ENCODE results near the gene MPC1.
A peak's percentile ranks its signal among the peaks of the same experiment; 100 is the strongest.
"Not testable (repeated sequence)": the region's sequence is repeated elsewhere in the genome, so short reads cannot be mapped to it uniquely, and the experiment has no call there.

Gene MPC1

DNA sequence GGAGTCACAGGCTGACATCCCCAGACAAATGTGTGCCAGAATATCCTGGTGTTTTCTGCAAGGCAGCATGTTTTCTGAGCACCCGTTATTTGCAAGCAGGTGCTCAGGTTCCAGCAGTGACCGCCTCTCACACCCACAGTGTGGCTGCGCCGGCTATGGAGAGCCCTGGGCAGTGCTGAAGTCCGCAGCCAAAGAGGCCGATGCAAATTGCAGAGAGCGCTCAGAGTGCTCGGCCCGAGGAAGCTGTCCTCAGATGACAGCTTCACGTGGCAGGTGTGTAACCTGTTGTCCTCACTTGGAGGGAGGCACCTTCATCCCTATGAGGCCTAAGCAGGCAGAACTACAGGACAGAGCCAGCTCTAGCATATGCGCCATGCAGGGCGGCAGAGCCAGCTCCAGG, 23.5 kb upstream of the MPC1 start:
- DNase-seq (ENCODE audit: low read depth in 2 of 2): no peak

DNA sequence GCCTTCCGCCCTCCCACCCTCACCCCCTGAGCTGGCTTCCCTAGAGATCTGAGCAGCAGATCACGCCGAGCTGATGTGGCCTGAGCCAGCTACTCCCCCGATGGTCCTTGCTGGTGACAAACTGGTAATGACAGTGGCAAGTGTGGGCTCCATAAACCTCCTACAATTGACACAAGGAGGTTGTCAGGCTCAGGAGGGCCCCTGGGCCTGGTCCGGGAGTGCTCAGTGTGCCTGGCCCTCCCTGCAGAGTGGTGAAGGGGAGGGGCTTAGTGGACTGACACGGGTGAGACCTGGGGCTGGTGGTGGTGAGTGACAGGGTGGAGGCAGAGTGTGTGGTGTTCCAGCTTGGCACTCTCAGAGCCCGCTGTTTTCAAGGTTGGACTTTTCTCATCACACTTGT, 22.6 kb upstream of the MPC1 start:
- no peak for DNase-seq (ENCODE audit: low read depth in 2 of 2)

DNA sequence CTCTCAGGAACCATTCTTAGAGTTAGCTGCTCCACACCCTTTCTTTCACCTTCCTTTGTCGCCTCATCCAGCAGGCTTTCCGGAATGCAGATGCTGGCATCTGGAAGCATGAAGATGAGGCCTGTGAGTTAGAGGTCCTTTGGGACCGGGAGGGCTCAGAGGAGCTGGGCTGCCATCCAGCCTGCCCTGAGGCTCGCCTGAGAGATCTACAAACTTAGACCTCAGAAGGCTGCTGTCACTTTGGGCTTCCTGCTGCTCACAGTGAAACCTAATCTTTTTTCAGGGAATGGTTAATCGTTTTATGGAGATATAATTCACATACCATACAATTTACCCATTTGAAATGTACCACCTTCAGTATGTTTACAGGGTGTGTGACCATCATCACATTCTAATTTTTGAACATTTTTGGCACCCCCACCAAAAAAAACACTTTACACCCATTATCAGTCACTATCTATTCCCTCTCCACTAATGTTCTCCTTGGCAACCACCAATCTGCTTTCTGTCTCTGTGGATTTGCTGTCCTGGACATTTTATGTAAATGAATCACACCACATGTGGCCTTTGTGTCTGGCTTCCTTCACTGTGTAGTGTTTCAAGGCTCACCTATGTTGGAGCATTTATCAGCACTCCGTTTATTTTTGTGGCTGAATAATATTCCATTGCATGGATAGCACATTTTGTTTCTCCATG, 20.0 kb upstream of the MPC1 start:
- DNase-seq (ENCODE audit: low read depth in 2 of 2): no peak

DNA sequence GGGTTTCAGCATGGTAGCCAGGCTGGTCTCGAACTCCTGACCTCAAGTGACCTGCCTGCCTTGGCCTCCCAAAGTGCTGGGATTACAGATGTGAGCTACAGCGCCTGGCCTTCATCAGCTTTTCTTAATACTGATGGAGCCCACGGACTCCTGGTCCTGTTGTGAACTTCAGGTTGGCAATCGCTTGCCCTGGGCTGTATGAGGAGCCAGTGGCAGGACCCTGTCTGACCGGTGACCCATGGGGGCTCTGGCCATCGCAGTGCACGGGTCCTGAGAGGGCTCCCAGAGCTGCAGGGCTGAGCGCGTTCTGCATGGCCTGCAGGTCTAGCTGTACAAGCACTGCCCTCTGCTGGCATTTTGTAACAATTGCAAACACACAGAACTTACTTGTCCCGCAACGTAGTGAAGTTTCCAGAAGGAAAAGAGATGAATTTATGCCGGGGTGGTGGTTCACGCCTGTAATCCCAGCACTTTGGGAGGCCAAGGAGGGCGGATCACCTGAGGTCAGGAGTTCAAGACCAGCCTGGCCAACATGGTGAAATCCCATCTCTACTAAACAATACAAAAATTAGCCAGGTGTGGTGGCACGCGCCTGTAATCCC, 18.0 kb upstream of the MPC1 start:
- peak in 1 of 2 experiments; percentile 38 for DNase-seq (ENCODE audit: low read depth in 2 of 2)

DNA sequence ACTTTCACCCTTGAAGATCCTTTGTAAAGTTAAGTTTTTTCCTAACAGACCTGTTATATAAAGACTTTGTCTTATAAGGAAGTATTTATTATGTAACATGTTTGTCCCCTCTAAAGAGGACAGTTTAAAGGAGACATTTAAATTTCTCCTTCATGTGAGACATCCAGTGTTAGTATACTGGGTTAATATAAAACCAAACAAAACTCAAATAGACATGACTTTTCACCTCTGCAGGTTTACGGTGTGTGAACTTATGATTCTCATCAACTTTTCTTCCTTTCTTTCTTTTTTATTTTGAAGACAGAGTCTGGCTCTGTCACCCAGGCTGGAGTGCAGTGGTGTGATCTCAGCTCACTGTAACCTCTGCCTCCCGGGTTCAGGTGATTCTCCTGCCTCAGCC, 17.4 kb upstream of the MPC1 start:
- no peak for DNase-seq (ENCODE audit: low read depth in 2 of 2)

DNA sequence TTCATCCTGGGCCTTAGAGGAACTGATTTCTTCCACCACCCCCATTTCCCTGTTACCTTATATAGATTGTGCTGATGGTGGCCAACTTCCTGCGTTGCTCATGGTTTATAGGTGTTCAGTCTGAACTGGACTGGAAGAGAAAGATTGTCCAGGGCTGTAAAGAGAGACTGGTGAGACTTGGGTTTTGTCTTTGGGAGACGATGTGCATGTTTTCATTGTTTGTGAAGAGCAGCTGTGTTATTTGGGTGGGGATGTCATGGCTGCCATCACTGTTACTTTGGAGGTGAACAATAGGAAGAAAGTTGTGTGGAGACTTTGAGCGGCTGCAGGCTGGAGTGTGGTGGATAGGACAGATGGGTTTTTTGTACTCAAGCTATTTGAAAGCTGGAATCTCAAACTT, 15.6 kb upstream of the MPC1 start:
- no peak for DNase-seq (ENCODE audit: low read depth in 2 of 2)

DNA sequence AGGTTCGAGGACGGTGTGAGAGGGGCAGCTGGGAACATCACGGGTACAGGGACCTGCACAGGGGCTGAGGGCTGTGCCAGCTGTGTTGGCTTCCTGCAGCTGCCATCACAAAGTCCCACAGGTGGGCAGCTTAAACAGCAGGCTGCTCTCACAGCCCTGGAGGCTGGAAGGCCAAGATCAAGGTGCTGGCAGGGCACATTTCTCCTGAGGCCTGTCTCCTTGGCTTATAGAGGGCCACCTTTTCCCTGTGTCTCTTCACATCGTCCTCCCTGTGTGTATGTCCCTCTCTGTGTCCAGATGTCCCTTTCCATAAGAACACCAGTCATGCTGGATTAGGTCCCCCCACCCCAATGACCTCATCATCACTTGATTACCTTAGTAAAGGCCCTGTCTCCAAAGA, 15.1 kb upstream of the MPC1 start:
- DNase-seq (ENCODE audit: low read depth in 2 of 2): no peak

DNA sequence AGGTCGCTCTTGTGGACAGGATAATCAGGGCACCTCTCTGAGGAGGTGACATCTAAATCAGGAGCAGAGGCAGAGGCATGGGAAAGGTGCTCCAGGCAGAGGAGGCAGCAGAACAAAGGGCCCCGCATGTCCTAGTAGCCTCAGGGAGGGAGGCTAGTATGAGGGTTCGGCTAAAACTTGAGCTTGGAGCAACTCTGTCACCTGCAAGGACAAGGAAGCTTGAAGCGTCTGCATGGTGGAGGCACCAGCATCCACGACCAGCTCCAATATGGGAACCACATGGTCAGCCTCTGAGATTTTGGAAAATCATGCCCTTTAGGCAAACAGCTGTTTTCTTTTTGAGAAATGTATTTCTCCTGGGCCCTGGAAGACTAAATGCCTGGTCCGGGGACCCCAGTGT, 13.0 kb upstream of the MPC1 start:
- DNase-seq (ENCODE audit: low read depth in 2 of 2): no peak

DNA sequence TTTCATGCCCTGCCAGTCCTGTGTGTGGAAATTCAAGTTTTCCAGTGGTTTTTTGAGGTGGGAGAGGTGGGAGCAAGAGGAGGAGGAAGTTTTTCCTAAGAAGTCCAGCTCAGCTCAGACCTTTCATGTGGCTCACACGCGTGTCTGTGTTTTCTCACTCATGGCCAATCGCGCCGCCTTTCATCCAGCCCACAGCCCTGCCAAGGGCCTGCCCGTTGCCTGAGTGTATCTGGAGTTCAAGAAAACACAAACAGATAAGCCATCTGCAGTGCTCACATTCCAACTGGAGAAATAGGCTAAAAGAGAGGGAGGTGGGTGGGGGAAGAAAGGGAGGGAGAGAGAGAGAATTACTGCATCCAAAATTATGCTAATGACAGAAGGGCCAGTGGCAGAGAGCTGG, 12.6 kb upstream of the MPC1 start:
- no peak for DNase-seq (ENCODE audit: low read depth in 2 of 2)

DNA sequence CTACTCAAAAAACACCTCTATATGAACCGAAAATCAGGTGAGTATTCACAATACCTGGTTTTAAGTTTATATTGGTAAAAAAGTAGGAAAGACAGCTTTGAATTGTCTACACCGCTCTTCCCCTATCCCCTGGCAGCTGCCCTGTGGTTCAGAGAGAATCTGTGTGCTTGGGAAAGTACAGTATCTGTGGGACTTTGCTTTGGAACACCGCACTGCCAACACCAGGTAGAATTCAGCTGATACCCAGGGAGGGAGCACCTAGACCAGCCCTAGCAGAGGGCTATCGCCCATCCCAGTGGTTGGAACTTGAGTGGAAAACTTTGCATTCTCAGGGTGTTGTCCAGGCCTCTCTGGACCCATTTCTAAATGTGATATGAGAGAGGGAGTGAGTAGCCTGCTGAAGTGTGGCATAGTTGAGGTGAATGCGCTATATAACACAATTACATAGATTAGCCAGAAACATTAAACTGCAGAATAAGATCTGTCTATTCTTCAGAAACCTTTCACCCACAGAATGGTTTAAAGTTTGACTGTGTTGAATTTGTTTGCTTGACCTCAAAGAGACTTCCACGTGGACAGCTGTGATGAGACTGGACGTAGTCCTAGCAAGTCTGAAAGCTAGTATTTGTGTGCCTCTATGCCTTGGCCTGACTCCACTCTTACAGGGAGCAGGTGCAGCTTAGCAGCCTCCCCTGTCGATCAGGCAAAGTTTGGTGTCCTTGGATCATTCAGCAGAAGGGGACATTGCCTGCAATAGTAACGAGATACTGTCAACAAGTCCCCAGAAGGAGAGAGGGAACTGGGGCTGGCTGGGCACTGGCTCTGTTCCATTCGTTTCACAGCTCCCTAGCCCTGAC, 11.5 kb upstream of the MPC1 start:
- no peak for DNase-seq (ENCODE audit: low read depth in 2 of 2)

DNA sequence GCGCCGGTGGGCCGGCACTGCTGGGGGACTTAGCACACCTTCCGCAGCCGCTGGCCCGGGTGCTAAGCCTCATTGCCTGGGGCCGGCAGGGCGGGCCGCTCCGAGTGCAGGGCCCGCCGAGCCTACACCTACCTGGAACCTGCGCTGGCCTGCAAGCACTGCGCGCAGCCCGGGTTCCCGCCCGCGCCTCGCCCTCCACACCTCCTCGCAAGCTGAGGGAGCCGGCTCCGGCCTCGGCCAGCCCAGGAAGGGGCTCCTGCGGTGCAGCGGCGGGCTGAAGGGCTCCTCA, 10.7 kb upstream of the MPC1 start:
- no peak for DNase-seq (ENCODE audit: low read depth in 2 of 2)

DNA sequence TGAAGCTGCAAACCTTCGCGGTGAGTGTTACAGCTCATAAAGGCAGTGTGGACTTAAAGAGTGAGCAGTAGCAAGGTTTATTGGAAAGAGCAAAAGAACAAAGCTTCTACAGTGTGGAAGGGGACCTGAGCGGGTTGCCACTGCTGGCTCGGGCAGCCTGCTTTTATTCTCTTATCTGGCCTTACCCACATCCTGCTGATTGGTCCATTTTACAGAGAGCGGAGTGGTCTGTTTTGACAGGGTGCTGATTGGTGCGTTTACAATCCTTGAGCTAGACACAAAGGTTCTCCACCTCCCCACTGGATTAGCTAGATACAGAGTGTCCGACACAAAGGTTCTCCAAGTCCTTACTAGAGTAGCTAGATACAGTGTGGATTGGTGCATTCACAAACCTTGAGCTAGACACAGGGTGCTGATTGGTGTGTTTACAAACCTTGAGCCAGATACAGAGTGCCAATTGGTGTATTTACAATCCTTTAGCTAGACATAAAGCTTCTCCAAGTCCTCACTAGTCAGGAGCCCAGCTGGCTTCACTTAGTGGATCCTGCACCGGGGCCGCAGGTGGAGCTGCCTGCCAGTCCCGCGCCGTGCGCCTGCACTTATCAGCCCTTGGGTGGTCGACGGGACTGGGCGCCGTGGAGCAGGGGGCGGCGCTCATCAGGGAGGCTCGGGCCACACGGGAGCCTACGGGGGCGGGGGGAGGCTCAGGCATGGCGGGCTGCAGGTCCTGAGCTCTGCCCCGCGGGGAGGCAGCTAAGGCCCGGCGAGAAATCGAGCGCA, 10.2 kb upstream of the MPC1 start:
- DNase-seq (ENCODE audit: low read depth in 2 of 2): not testable (repeated sequence)

DNA sequence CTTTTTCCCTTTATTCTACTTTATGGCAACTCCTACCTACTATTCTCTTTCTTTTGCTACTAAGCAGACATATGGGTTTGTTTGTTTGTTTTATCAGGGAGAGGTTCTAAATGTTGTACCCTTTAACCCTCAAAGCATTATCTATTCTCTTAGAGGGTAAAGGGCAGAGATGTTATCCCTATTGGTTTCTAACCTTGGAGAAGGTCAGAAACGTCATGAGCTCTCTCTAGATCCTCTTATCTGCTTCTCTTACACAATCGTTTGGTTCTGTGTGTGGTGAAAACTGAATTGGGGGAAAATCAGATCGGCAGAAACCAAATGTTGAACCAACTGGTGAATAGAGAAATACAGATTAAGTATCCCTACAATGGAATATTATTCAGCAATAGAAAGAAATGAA, 6.4 kb upstream of the MPC1 start:
- DNase-seq (ENCODE audit: low read depth in 2 of 2): no peak

DNA sequence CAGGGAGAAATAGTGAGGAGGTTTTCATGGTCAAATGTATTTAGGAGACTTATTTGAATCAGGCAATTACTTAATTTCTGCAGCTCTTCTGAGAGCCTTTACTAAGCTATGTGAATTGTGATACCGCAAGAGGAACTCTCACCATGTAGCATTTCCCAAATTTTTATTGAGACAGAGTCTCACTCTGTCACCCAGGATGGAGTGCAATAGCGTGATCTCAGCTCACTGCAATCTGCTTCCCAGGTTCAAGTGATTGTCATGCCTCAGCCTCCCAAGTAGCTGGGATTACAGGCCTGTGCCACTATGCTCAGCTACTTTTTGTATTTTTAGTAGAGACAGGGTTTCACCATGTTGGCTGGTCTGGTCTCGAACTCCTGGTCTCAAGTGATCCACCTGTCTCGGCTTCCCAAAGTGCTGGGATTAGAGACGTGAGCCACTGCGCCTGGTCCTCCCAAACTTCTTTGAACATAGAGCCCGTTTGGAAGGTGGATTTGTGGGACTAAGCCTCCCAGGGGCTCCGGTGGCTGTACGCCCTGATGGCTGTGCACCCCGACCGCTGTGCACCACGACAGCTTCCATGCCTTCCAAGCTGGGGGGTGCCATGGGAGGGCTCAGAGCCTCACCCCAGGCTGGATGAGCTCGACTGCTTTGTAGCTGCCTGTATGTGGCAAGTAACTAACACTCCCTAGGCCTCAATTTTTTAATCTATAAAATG, 5.7 kb upstream of the MPC1 start:
- no peak for DNase-seq (ENCODE audit: low read depth in 2 of 2)

DNA sequence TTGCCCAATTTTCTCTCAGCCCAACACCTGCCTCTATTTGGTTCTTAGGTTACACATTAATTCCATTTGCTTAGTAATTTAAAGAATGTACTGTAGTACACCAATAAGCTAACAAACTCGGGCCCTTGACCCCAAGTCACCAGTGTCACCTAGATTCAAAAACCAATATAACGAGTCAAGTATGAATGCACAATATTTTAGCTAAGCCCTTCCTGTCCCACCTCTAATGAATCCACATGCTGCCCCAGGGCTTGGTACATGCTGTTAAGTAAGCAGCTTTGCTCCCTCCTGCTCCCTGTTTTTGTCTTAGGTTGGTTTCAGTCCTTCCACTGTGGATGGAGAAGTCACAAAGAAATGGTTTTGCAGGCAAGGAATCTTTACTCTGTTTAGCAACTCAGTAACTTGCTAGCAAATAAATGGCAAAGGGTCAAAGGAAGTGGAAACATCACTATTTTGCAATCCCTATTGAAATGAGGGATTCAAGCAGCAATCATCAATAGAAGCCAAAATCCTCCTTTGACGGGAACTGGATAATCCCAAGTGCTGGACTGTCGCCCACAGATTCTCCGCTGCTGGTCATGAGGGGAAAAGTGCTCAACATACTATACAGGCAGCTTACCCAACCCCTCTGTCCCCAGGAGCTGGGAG, 5.0 kb upstream of the MPC1 start:
- no peak for DNase-seq (ENCODE audit: low read depth in 2 of 2)

DNA sequence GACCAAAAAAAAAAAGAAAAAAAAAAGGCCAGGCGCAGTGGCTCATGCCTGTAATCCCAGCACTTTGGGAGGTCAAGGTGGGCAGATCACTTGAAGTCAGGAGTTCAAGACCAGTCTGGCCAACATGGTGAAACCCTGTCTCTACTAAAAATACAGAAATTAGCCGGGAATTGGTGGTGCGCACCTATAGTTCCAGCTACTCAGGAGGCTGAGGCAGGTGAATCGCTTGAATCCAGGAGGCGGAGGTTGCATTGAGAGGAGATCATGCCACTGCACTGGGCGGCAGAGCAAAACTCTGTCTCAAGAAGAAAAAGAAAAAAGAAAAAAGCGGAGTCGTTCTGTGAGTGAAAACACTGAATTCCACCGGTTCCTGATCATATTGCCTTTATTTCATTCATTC, 4.4 kb upstream of the MPC1 start:
- not testable (repeated sequence) for DNase-seq (ENCODE audit: low read depth in 2 of 2)

DNA sequence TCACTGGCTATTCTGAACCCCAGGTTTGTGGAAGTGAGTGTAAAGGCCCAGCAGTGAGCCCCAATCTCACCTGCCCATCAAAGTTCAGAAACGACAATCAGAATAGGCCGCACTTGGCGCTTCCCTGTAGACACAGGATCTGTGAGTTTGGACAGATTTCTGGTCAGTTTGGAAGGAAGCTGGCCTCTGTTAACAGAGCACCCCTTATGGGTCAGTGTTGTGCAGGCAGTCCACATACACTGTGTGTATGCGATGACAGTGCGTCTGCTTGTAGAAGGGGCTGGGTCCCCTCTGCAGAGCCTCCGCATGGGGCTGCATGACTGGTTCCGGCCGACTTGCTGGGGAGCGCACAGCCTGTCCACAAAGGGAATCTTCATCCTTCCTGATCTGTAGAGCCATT, 3.4 kb upstream of the MPC1 start:
- DNase-seq (ENCODE audit: low read depth in 2 of 2): no peak

DNA sequence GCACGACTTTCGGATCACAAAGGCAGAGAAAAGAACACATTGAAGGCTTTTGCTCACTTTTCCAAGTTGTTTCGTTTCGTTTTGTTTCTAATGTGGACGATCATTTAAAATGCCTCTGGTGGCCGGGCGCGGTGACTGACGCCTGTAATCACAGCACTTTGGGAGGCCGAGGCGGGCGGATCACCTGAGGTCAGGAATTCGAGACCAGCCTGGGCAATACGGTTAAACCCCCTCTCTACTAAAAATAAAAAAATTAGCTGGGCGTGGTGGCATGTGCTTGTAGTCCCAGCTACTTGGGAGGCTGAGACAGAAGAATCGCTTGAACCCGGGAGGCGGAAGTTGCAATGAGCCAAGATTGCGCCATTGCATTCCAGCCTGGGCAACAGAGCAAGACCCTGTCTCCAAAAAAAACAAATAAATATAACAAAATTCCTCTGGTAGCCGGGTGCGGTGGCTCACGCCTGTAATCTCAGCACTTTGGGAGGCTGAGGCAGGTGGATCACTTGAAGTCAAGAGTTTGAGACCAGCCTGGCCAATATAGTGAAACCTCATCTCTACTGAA, 1.1 kb upstream of the MPC1 start:
- peak in 1 of 2 experiments; percentile 22 for DNase-seq (ENCODE audit: low read depth in 2 of 2)

DNA sequence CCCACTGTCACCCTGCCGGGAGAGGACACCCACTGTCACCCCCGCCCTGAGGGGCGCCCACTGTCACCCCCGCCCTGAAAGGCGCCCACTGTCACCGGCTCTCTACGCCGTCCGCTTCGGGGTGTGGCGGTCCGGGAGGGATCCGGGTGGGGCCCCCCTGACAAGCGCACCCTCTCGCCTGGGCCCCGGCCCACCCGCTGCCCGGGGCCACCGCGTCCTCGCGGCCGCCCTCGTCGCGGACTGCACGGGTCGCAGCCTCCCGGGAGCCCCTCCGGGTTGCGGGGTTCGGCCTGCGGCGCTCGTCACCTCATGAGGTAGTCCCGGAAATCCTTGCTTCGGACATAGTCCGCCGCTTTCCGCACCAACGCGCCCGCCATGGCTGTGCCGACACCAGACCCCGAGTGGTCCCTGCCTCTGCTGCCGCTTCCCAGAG, 224 bp downstream of the MPC1 start:
- no peak for DNase-seq (ENCODE audit: low read depth in 2 of 2)

DNA sequence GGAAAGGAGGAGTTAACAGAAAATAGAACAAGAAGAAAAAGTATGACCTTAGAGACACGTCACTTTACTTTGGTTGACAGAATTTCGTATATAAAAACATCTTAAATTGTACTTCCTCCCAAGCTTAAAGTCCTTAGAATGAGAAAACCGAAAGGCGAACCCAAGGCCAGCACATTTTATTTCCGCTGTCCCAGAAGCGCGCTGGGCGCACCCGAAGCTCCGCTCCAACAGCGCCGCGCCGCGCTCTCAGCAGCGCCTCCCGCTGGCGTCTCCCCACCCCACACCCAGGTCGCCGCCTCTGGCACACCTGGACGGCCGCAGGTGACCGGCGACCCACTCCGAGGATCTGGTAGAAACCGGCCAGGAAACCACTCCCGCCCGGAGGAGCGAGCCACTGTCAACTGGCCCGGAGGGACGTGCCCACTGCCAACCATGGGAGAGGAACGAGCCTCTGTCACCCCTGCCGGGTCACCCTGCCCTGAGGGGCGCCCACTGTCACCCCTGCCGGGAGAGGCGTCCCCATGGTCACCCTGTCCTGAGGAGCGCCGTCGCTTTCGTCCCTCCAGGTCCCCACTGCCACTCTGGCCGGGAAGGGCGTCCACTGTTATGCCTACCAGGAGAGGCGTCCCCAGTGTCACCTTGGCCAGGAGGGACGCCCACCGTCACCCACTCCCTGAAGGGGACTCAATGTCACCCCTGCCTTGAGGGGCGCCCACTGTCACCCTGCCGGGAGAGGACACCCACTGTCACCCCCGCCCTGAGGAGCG, 824 bp downstream of the MPC1 start:
- DNase-seq (ENCODE audit: low read depth in 2 of 2): peak; percentile 38 to 64
